HG02571 (cell line): ENCODE data around the gene SLC16A5.
"Not testable (repeated sequence)": the region's sequence is repeated elsewhere in the genome, so short reads cannot be mapped to it uniquely, and the experiment has no call there.

Source experiments
- ATAC-seq: cut with Tn5 transposase; IDR thresholded peaks from one replicate; pipeline ENCODE4 v1.9.1; 2021; ENCODE audit warnings: mild to moderate bottlenecking, moderate library complexity; ENCODE audit not compliant: unreplicated experiment

The SLC16A5 gene

DNA sequence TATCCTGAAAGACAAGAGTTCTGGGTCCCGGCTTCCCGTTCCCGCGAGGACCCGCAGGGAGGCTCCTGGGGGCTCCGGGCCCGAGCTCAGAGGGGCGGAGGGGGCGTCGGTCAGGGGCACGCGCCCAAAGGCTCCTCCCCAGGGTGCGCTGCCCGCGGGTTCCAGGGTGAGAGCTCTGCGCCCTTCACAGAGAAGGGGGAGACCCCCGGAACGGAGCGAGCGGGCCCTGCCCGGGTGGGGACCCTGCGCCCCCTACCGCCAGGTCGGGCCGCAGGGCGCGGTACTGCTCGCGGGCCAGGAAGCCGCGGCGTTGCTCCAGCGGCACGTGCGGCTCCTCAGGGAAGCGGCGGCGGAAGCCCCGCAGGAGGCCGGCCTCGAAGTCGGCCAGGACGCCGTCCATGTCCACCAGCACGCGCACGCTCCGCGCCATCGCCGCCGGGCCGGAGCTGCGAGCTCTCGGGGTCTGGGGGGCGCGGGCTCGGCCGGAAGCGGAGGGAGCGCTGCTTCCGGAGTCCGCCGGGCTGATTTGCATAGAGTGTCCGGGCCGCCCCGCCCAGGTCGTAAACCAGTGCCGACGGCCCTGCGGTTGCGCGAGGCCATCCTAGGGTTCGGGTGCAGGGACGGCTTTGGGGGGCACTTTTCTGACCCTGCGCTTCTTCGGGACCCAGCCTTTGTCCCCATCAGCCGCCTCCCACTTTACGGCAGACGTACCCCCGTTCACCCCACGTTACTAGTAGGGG lies 43.7 kb downstream of the SLC16A5 start, which contains the start of gene NT5C:
Gene NT5C, minus strand, starts transcription at position 465 of the 740 bp plus-strand sequence. Its CDS starts 35 bp downstream, at position 430.
- ATAC-seq: peak; percentile 75

DNA sequence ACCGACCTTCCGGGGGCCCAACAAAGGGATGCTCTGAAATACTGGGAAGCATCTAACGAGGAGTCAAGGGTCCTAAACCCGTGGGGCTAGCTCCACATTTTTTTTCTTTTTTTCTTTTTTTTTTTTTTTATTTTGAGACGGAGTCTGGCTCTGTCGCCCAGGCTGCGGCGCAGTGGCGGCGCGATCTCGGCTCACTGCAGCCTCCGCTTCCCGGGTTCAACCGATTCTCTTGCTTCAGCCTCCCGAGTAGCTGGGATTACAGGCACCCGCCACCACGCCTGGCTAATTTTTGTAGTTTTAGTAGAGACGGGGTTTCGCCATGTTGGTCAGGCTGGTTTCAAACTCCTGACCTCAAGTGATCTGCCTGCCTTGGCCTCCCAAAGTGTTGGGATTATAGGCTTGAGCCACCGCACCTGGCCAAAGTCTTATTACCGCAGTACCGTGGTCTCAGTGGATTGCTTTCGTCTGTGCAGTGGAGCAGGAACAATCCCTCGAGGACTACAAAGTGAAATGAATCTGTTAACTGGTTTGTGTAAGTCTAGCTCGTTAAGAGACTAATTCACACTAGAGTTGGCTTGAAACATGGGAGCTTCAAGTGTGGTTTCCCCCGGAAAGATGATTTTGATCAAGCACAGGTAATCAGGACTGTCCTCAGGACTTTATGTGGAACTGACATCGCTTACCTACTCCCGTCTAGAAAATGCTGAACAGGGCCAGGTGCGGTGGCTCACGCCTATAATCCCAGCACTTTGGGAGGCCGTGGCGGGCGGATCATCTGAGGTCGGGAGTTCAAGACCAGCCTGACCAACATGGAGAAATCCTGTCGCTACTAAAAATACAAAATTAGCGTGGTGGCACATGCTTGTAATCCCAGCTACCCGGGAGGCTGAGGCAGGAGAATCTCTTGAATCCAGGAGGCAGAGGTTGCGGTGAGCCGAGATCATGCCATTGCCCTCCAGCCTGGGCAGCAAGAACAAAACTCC lies 44.6 kb downstream of the SLC16A5 start:
- not testable (repeated sequence) for ATAC-seq

DNA sequence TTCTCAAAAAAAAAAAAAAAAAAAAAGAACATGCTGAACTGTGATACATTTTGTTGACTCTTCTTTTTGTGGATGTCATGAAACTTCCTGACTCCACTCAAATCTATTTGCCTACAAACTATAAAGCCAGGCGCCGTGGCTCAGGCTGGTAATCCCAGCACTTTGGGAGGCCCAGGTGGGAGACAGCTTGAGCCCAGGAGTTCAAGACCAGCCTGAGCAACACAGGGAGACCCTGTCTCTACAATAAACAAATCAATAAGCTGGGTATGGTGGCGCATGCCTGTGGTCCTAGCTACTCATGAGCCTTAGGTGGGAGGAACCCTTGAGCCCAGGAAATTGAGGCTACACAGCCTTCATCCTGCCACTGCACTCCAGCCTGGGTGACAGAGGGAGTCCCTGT lies 45.2 kb downstream of the SLC16A5 start:
- ATAC-seq: no peak

DNA sequence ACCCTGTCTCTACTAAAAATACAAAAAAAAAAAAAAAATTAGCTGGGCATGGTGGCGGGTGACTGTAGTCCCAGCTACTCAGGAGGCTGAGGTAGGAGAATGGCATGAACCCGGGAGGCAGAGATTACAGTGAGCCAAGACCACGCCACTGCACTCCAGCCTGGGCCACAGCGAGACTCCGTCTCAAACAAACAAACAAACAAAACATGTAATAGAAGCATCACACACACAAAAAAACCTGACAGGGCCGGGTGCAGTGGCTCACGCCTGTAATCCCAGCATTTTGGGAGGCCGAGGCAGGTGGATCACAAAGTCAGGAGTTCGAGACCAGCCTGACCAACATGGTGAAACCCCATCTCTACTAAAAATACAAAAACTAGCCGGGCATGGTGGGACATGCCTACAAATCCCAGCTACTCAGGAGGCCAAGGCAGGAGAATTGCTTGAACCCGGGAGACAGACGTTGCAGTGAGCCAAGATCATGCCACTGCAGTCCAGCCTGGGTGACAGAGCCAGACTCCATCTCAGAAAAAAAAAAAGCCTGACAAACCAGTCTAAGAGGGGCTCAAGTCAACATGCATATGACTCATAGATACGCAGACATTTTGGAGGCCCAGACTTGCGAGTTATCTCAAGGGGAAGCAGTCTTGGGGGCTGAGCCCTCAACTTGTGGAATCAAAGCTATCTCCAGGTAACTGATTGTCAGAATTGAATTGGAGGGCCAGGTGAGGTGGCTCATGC lies 46.0 kb downstream of the SLC16A5 start:
- not testable (repeated sequence) for ATAC-seq

DNA sequence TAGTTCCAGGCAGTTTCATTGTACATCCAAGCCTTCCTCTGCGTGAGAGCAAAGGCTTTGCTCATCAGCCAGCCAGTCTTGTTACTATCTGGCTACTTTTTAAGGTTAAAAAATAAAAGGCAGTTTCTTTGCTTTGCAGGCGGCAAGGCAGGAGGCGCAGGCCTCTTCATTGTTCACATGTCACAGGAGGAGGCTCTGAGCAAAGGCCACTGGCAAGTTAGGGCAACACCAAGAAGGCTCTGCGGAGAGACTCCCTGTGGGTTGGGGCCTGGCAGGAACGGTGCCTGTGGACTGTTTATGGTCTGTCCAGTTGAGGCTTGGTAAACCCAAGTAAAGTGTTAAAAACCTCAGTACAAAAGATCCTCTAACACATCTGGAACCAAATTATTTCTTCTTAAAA lies 47.7 kb downstream of the SLC16A5 start:
- no peak for ATAC-seq

DNA sequence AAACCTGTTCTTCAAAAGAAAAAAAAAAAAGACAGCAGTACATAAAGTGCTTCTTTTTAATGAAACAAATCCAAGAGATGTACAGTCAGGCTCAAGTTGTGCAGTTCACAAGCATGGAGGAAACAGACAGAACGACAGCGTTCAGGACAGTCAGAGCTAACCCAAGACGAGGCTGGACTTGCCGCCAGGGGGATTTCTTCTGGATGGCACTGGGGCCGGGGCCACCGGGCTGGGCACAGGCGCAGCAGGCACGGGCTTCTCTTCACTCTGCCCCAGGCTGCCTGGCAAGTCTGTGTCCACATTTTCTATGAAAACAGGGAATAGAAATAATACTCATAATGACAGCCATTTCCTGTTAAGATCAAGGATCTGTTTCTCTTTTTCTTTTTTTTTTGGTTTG lies 48.2 kb downstream of the SLC16A5 start:
- ATAC-seq: no peak

DNA sequence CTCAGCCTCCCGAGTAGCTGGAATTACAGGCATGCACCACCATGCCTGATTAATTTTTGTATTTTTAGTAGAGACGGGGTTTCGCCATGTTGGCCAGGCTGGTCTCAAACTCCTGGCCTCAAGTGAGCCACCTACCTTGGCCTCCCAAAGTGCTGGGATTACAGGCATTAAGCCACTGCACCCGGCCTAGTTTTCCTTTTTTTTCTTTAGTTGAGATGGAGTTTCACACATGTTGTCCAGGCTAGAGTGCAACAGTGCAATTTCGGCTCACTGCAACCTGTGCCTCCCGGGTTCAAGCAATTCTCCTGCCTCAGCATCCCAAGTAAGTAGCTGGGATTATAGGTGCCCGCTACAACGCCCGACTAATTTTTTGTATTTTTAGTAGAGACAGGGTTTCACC lies 50.0 kb downstream of the SLC16A5 start:
- ATAC-seq: not testable (repeated sequence)

DNA sequence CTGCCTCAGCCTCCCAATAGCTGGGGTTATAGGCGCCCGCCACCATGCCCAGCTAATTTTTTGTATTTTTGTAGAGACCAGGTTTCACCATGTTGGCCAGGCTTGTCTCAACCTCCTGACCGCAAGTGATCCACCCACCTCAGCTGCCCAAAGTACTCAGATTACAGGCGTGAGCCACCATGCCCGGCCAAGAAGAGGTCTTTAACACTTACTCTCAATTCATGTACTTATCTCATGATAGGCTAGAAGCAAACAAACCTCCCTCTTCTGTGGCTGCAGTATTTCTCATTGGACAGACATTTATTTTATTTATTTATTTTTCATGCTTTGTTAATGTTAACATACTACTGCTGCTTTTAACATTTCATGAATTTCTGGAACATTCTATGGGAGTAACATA lies 50.8 kb downstream of the SLC16A5 start:
- no peak for ATAC-seq

DNA sequence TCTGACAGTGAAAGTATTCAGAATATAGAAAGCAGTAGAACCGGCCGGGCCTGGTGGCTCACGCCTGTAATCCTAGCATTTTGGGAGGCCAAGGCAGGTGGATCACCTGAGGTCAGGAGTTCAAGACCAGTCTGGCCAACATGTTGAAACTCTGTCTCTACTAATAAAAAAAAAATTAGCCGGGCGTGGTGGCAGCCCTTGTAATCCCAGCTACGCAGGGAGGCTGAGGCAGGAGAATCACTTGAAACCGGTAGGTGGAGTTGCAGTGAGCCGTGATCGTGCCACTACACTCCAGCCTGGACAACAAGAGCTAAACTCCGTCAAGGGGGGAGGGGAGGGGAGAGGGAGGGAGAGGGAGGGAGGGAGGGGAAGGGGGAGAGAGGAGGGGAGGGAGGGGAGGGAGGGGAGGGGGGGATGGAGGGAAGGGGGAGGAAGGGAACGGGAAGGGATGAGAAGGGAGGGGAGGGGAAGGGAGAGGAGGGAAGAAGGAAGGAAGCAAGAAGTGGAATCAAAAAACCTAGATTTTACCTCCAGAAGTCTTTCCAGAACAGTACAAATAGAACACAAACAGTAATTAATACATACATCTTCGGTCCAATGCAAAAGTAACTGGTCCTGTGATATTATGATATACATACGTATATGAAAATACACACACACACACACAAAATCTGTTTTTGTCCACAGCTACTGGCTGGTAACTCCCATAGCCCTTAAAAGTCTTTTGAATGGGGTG lies 54.6 kb downstream of the SLC16A5 start:
- ATAC-seq: no peak

DNA sequence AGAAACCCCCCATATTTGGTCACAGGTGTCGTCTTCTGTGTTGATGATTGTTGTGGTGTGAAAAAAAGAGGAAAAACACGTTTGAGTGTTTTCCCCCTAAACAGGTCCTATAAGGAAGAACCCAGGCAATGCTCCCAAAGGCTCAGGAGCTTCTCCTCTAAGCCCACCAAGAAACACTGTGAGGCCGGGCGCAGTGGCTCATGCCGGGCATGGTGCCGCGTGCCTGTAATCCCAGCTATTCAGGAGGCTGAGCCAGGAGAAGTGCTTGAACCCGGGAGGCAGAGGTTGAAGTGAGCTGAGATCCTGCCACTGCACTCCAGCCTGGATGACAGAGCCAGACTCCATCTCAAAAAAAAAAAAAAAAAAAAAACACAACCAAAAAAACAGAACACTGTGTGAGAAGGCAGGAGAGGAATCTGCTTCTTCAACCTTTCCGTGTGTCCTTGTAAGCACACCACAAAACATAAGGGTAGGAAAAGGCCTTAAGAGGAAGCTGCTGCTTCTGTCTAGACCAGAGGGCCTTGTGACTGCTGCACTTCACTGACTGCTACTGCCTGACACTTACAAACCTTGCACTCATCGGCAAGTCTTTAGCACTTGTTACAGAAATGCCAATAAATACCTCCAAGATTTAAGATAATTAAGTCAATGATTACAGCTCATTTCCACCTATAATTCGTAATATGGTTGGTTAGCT lies 57.2 kb downstream of the SLC16A5 start:
- no peak for ATAC-seq

DNA sequence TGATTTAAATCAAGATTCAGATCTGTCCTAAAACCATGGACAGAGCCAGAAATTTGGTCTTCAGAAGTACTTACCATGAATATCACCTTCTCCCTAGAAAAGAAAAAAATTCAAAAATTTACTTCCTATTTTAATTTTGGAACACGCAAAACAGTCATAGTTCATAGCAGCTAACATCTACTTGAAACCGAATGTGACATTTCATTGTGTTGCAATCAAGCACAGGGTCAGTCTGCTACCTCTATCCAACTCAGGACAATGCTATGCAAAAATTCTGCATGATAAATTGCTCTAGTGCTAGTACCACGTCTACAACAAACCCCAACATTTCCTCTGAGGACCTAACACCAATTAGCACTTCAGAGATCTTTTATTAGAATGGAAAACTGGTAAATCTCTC lies 58.8 kb downstream of the SLC16A5 start:
- no peak for ATAC-seq

DNA sequence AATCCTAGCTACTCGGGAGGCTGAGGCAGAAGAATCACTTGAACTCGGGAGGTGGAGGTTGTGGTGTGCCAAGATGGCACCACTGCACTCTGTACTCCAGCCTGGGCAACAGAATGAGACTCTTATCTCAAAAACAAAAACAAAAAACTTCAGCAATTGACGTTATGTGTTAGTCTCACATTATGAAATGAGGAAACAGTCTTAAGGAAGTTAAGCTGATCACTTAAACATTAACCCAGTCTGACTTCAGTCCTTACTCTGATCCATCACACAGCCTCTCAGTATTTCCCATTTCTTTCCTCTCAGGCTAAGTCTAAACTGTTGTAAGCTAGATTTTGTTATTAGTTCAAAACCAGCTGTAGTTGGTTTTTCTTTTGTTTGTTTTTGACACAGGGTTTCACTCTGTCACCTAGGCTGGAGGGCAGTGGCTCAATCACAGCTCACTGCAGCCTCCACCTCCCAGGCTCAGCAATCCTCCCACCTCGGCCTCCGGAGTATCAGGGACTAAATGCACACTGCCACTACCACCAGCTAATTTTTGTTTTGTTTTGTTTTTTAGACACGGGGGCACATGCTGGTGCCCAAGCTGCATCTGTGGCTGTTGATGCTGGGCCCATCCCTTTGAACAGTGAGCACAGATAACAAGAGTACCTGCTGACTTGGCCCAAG lies 60.3 kb downstream of the SLC16A5 start:
- ATAC-seq: no peak

DNA sequence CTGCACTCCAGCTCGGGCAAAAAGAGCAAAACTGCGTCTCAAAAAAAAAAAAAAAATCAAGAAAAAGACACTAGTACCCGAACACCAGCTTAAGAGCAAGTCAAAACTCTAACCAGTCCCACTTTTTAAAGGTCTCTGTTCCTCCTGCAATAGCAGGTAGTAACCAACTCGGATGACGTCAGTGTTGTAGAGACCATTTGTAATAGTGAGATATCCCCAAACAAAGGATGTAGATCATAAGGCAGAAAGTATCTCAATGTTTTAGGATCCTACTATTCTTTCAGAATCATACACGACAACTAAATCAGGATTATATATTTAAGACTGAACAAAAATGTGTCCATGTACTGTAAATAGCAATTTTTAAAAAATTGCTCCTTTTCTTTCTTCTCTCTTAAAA lies 64.2 kb downstream of the SLC16A5 start:
- no peak for ATAC-seq

DNA sequence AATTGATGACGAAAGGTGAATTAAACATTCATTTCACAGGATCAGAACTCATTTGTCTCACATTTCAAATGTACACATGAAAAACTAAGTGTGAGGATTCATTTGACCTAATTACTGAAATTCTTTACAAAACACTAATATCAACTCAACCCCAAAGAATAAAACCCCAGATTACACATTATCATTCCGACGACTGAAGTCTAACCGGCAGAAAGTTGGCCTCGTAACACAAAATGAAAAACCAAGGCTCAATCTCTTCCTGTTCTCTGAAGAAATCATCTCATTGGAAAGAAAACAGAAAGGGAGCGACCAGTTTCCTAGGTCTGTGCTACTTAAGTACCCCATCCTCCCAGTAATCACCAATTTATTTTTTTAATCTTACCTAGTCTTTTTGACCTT lies 64.8 kb downstream of the SLC16A5 start:
- ATAC-seq: no peak

DNA sequence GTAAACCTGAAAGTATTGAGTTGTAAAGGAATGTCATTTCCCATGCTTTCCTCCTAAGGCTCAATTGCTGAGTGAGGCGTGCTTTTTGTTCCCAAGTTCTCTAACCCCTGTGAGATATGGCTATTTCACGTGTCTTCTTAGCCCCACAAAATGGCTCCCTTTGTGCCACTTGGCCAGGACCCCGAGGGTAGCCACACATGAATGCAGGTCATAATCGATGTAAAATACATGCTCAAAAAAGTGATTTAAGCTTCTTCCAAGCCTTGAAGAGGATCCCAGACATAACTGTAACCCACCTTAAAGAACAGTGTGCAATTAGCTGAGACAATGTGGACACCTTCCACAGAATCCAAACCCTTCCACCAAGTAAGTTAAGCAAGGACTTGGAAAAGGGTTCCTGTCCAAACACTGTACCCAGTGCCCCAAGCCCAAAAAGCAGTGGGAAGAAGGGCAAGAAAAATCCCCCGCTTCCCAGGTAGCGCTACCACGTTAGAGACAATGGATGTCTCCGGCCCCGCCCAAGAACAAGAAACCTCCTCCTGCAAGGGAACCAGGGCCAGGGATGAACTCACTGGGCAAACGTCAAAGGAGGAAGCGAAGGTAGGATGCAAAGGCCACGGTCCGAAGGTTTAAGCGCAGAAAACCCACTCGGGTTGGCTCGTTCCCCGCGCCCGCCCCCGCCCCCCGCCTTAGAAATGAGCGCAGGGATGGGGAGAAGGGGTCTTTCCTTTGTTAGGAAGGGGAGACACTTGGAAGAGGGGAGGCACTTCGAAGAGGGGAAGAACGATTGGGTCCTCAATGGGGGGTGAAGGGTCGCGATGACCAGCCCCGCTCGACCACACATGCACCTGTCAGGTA lies 65.4 kb downstream of the SLC16A5 start:
- no peak for ATAC-seq

DNA sequence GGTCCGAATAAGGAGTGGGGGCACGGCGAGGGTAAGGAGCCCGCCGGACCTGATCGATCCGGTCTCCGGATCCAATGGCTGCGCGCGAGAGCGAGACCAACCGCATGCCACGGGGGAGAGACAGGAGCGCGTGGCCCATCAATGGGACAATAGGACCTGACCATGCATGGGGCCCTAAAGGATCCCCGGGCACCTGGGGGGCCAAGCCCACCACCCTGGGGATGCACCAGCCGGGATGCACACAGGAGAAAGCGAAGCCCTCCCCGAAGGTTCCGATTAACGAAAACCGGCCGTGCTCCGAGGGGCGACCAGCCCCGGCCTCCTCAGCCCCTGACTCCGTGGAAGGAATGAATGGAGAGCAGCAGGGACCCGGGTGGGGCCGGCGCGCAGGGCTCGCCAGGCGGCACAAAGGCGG lies 66.0 kb downstream of the SLC16A5 start:
- ATAC-seq: peak; percentile 11

DNA sequence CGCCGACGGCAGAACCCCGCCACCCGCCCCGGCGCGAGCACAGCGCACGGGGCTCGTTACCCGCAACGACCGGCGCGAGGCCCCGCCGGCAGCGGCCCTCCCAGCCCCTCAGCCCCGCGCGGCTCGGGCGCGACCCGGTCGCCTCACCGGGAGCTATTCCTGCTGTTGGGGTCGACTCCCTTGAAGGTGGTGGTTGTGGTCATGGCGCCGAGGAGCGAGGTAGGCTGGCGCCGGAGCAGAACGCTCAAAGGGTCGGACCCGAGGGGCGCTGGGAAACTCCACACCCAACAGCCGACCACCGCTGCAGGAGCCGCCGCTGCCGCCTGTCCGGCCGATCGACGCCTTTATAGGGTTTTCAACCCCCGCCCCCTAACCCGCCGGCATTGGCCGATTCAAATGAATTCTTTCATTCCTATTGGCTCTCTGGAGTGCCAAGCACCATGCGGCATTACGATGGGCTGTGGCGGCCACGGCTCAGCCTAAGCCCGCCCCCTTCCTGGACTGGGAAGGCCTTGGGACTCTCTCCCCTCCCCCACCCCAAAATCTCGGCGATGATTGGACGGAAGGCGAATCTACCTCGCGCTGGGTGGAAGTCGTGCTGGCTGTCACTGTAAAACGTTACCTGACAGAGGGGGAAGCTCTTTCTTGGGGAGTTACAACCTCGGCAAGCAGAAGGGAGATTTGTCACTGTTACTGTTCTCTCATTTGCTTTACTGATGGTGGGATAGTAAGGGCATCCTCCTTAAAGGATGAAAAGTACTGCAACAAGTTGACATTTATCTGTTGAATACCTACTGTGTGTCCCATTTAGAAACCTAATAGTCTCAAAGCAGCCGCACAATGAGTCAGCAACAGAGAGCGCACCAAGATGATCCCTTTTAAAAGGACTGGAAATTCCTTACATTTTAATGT lies 66.7 kb downstream of the SLC16A5 start, which contains the start of gene JPT1:
Gene JPT1, minus strand, starts transcription at position 318 of the 912 bp plus-strand sequence. Its CDS starts 115 bp downstream, at position 203.
- ATAC-seq: peak; percentile 93
